GM19193 (cell line): Measurements from ENCODE around the gene TMED8.

Experiments
- POLR2A ChIP-seq: IDR thresholded peaks from 4 replicates; pipeline ENCODE4 v1.6.1; 2011; ENCODE audit not compliant: insufficient read depth, insufficient read length; ENCODE audit errors: extremely low read depth

The TMED8 gene

GRCh38 chr14:77375164-77375950 lies 1.5 kb downstream of the TMED8 start:
- TF ChIP-seq POLR2A: no peak

- no peak for TF ChIP-seq POLR2A
Measured at GRCh38 chr14:77372304-77372841, 4.5 kb downstream of the TMED8 start.

GRCh38 chr14:77369285-77369684 lies 7.6 kb downstream of the TMED8 start:
- no peak for TF ChIP-seq POLR2A

- TF ChIP-seq POLR2A: no peak
Measured at GRCh38 chr14:77364146-77364545, 12.7 kb downstream of the TMED8 start.

GRCh38 chr14:77359626-77360025 lies 17.3 kb downstream of the TMED8 start:
- no peak for TF ChIP-seq POLR2A

- no peak for TF ChIP-seq POLR2A
Measured at GRCh38 chr14:77356899-77357298, 20.0 kb downstream of the TMED8 start.

- no peak for TF ChIP-seq POLR2A
Measured at GRCh38 chr14:77355811-77356210, 21.1 kb downstream of the TMED8 start.

GRCh38 chr14:77353469-77354141 lies 23.3 kb downstream of the TMED8 start:
- no peak for TF ChIP-seq POLR2A

GRCh38 chr14:77347751-77348150 lies 29.1 kb downstream of the TMED8 start:
- no peak for TF ChIP-seq POLR2A

- TF ChIP-seq POLR2A: no peak
Measured at GRCh38 chr14:77346495-77346894, 30.4 kb downstream of the TMED8 start.

GRCh38 chr14:77344377-77344996 lies 32.4 kb downstream of the TMED8 start:
- no peak for TF ChIP-seq POLR2A

- no peak for TF ChIP-seq POLR2A
Measured at GRCh38 chr14:77343662-77344061, 33.2 kb downstream of the TMED8 start.

GRCh38 chr14:77342726-77343397 lies 34.0 kb downstream of the TMED8 start:
- TF ChIP-seq POLR2A: no peak

- TF ChIP-seq POLR2A: no peak
Measured at GRCh38 chr14:77340389-77340788, 36.5 kb downstream of the TMED8 start.

GRCh38 chr14:77339407-77339806 lies 37.5 kb downstream of the TMED8 start:
- TF ChIP-seq POLR2A: no peak
